ENCODE data around the gene DPY19L2. TPM values are rescaled to one million over a fixed set of nuclear protein-coding genes. Genes with fewer than 3 reads are reported as not detected.

Gene DPY19L2
- total RNA-seq, result 1.1 TPM in 1 of 2 replicates, not detected in the other

GRCh38 chr12:63668028-63668799 is at the start of gene DPY19L2:
DPY19L2 (minus strand) TSS chr12:63668493; CDS start chr12:63668393, 100 bp downstream.

Other genes with a start within 250 kb of the DPY19L2 start
- gene RXYLT1, start 111.4 kb upstream of the DPY19L2 start, total RNA-seq, result 11.0 and 16.9 TPM in 2 replicates
- gene SRGAP1, start 176.2 kb upstream of the DPY19L2 start, total RNA-seq, result 6.4 and 15.9 TPM in 2 replicates

Measured in pericardium fibroblast (primary cell).